ENCODE results near the gene TRIM14. TPM values are rescaled to one million over a fixed set of nuclear protein-coding genes. Genes with fewer than 3 reads are reported as not detected.

Gene TRIM14
- total and polyA plus RNA-seq, 10 of the 15 experiments (the other 5 are each of a cell fraction or from before 2014, with no cell fraction given) = 8.6 to 53.3 (median 35.7) TPM

GRCh38 chr9:98045234-98046179 is 73.5 kb downstream of the TRIM14 start (continued):
- TF ChIP-seq, protein P1, sequence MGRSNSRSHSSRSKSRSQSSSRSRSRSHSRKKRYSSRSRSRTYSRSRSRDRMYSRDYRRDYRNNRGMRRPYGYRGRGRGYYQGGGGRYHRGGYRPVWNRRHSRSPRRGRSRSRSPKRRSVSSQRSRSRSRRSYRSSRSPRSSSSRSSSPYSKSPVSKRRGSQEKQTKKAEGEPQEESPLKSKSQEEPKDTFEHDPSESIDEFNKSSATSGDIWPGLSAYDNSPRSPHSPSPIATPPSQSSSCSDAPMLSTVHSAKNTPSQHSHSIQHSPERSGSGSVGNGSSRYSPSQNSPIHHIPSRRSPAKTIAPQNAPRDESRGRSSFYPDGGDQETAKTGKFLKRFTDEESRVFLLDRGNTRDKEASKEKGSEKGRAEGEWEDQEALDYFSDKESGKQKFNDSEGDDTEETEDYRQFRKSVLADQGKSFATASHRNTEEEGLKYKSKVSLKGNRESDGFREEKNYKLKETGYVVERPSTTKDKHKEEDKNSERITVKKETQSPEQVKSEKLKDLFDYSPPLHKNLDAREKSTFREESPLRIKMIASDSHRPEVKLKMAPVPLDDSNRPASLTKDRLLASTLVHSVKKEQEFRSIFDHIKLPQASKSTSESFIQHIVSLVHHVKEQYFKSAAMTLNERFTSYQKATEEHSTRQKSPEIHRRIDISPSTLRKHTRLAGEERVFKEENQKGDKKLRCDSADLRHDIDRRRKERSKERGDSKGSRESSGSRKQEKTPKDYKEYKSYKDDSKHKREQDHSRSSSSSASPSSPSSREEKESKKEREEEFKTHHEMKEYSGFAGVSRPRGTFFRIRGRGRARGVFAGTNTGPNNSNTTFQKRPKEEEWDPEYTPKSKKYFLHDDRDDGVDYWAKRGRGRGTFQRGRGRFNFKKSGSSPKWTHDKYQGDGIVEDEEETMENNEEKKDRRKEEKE (IDR thresholded peaks at IDR 0.05) = no peak
- TF ChIP-seq MEF2B (IDR thresholded peaks at IDR 0.05; ENCODE audit: partially characterized antibody, poor library complexity, severe bottlenecking) (peak; percentile 33), NFXL1 (IDR thresholded peaks at IDR 0.05; ENCODE audit: borderline replicate concordance) (no peak), KAT2A (conservative IDR thresholded peaks at IDR 0.05; ENCODE audit: control insufficient read depth, low read depth, low read length) (no peak), JUNB (IDR thresholded peaks at IDR 0.05) (no peak), CREM (IDR thresholded peaks at IDR 0.05; ENCODE audit: low read depth) (peak; percentile 84), ZNF592 (IDR thresholded peaks at IDR 0.05) (no peak), EED (IDR thresholded peaks at IDR 0.05; ENCODE audit: low read depth) (no peak), CEBPB (IDR thresholded peaks at IDR 0.05; ENCODE audit: borderline replicate concordance in 1 of 2, low read depth in 2 of 2, low read length in 2 of 2) (no peak), SMAD1 (IDR thresholded peaks at IDR 0.05; ENCODE audit: low read depth, partially characterized antibody) (no peak), ZBTB40 (IDR thresholded peaks at IDR 0.05; ENCODE audit: borderline replicate concordance) (peak; percentile 85; the same call in 1 of the 2 replicates), ETV6 (conservative IDR thresholded peaks at IDR 0.05 in 1 of 2, IDR thresholded peaks at IDR 0.05 in 1 of 2; ENCODE audit: borderline replicate concordance in 1 of 2, low read depth in 1 of 2) (no peak), RUNX3 (IDR thresholded peaks at IDR 0.05; ENCODE audit: low read length) (peak; percentile 37), SREBF2 (IDR thresholded peaks at IDR 0.05; ENCODE audit: low read length) (no peak), NFIC (IDR thresholded peaks at IDR 0.05; ENCODE audit: low read depth, low read length) (peak; percentile 50; the same call in 1 of the 2 replicates), POLR2AphosphoS2 (IDR thresholded peaks at IDR 0.05; ENCODE audit: low read depth, low read length) (0 out of 2 replicates have a peak, but pooled peaks have one; percentile 54), CHD2 (IDR thresholded peaks at IDR 0.05; ENCODE audit: borderline replicate concordance, low read depth, low read length) (no peak)
